Gastroesophageal sphincter (tissue), 4 donors: ENCODE measurements around the gene SLC25A12. TPM values are rescaled to one million over a fixed set of nuclear protein-coding genes. Genes with fewer than 3 reads are reported as not detected.
A peak's percentile ranks its signal among the peaks of the same experiment; 100 is the strongest.

Source experiments
- ATAC-seq: fragments of 150-250 bp; one replicate; pipeline ENCODE4 v1.9.1; 2016; ENCODE audit warnings: mild to moderate bottlenecking, moderate library complexity
- H3K27ac ChIP-seq, 4 donors: fragments of 200-600 bp; sonication (generic) in 3 of 4; 1 replicate in 3 of 4; 2 replicates in 1 of 4; pipeline ENCODE4 v1.5.1; 2016 to 2019
- H3K27me3 ChIP-seq: fragments of 200-600 bp; sonication (generic); one replicate; pipeline ENCODE4 v1.5.1; 2019
- H3K36me3 ChIP-seq, 2 donors: fragments of 200-600 bp; sonication (generic); one replicate each; pipeline ENCODE4 v1.5.1; 2019; ENCODE audit warnings: control low read depth in 1 of 2
- H3K4me1 ChIP-seq, 3 donors: fragments of 200-600 bp; sonication (generic); 1 replicate in 2 of 3; 2 replicates in 1 of 3; pipeline ENCODE4 v1.5.1; 2016 to 2019; ENCODE audit warnings: control low read depth in 2 of 3
- H3K4me3 ChIP-seq, 2 donors: fragments of 200-600 bp; sonication (generic); one replicate each; pipeline ENCODE4 v1.5.1; 2019; ENCODE audit warnings: mild to moderate bottlenecking in 1 of 2, moderate library complexity in 1 of 2
- H3K9me3 ChIP-seq, 3 donors: fragments of 200-600 bp; sonication (generic); one replicate each; pipeline ENCODE4 v1.5.1; 2017 to 2019; ENCODE audit warnings: control low read depth in 2 of 3
- EP300 ChIP-seq: sonication (generic); formaldehyde crosslinking; IDR thresholded peaks from one replicate; pipeline ENCODE4 v1.6.1; 2017; ENCODE audit warnings: antibody characterized with exemption, mild to moderate bottlenecking
- POLR2A ChIP-seq, 2 donors: fragments of 450-650 bp; IDR thresholded peaks; one replicate each; pipeline ENCODE4 v1.6.1; 2017; ENCODE audit warnings: antibody characterized with exemption in 2 of 2, mild to moderate bottlenecking in 2 of 2, moderate library complexity in 1 of 2
- POLR2AphosphoS5 ChIP-seq: sonication (generic); formaldehyde crosslinking; IDR thresholded peaks from one replicate; pipeline ENCODE4 v1.6.1; 2017; ENCODE audit warnings: antibody characterized with exemption
- WGBS, 2 donors: methylation state at CpG; one replicate each; pipeline ENCODE4 v1.1.5; 2018; ENCODE audit warnings: low coverage in 1 of 2; 5-methylcytosine and 5-hydroxymethylcytosine counted together
- total RNA-seq, 4 donors: library from RNA; depleted of rRNA; stranded (reverse); fragments of >200 nt; gene quantifications; one replicate each; pipeline ENCODE4 v1.1.0, GENCODE V29; 2016
- TF ChIP-seq, protein P1 (sequence below), 4 experiments: fragments of 200-600 bp in 2 of 4; fragments of 450-650 bp in 2 of 4; sonication (generic) in 1 of 4; IDR thresholded peaks; one replicate each; pipeline ENCODE4 v1.5.1; 2017 to 2019; ENCODE audit warnings: antibody characterized with exemption in 4 of 4, mild to moderate bottlenecking in 2 of 4, moderate library complexity in 2 of 4

The SLC25A12 gene
- total RNA-seq, 4 donors from 2014 or later = 54.9 to 82.7 (median 70.5) TPM

DNA sequence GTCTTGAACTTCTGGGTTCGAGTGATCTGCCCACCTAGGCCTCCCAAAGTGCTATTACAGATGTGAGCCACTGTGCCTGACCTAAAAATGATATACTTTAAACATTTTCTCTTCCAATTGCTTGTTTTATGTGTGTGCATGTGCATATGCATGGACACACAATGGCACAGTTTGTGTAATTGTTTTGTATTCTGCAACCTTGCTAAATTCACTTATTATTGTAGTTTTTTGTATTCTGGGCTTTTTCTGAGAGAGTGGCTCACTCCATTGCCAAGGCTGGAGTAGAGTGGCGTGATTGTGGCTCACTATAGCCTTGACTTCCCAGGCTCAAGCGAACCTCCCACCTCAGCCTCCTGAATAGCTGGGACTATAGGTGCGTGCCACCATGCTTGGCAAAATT lies 36.3 kb upstream of the SLC25A12 start:
- no peaks in the 10 kb centered on the region for H3K27me3 ChIP-seq
- TF ChIP-seq POLR2A (IDR thresholded peaks at IDR 0.05) (no peak), EP300 (no peak), POLR2AphosphoS5 (no peak)
- TF ChIP-seq, protein P1, sequence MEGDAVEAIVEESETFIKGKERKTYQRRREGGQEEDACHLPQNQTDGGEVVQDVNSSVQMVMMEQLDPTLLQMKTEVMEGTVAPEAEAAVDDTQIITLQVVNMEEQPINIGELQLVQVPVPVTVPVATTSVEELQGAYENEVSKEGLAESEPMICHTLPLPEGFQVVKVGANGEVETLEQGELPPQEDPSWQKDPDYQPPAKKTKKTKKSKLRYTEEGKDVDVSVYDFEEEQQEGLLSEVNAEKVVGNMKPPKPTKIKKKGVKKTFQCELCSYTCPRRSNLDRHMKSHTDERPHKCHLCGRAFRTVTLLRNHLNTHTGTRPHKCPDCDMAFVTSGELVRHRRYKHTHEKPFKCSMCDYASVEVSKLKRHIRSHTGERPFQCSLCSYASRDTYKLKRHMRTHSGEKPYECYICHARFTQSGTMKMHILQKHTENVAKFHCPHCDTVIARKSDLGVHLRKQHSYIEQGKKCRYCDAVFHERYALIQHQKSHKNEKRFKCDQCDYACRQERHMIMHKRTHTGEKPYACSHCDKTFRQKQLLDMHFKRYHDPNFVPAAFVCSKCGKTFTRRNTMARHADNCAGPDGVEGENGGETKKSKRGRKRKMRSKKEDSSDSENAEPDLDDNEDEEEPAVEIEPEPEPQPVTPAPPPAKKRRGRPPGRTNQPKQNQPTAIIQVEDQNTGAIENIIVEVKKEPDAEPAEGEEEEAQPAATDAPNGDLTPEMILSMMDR (IDR thresholded peaks at IDR 0.05) = no peak
- no peak overlapping the region for H3K4me3 ChIP-seq
- no peak overlapping the region for H3K27ac ChIP-seq
- no peaks in the 10 kb centered on the region for H3K9me3 ChIP-seq
- H3K4me1 ChIP-seq = peaks cover 0 to 13% (median 0%) of the 10 kb centered on the region in 3 donors
- WGBS, 2 donors = 93 to 98% methylated on average over 3 to 4 of the region's 4 CpGs
- ATAC-seq = no peak
- peaks cover 0 to 46% of the 10 kb centered on the region in 2 donors for H3K36me3 ChIP-seq

DNA sequence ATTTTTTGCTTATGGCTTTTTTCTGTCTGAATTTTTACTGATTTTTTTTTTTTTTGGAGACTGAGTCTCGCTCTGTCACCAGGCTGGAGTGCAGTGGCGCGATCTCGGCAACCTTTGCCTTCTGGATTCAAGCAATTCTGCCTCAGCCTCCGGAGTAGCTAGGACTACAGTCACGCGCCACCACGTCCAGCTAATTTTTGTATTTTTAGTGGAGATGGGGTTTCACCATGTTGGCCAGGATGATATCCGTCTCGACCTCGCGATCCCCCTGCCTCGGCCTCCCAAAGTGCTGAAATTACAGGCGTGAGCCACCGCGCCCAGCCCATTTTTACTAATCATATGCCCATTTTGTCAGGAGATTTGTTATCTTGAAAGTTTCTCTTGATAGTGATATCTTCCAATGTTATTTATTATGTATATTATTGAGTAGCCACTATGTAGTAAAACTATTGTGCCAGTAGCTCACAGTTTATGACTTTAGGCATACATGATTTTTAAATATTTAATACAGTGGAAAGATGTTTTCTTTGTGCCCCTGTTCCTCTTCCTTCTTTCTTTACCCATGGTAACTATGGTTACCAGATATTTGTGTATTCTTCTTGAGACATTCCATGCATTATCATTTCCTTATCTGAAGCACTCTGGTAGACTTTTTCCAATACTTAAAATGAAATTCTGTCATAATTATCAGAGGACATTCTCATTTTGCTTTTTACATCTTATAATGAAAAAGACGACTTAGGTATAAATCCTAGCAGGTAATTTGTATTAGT lies 30.3 kb upstream of the SLC25A12 start:
- Histone ChIP-seq H3K4me3 (no peak overlapping the region), H3K4me1 (peaks cover 5 to 41% (median 11%) of the 10 kb centered on the region in 3 donors), H3K27ac (peak overlapping the region in 3 of 4 donors; percentile 5 to 99 (median 95)), H3K36me3 (peaks cover 0 to 30% of the 10 kb centered on the region in 2 donors), H3K27me3 (no peaks in the 10 kb centered on the region), H3K9me3 (no peaks in the 10 kb centered on the region)
- no peak for ATAC-seq
- TF ChIP-seq POLR2AphosphoS5 (no peak), EP300 (no peak), POLR2A (IDR thresholded peaks at IDR 0.05) (no peak)
- TF ChIP-seq, protein P1 (IDR thresholded peaks at IDR 0.05) = no peak
- 94 to 97% methylated on average over 11 to 17 of the region's 17 CpGs for WGBS, 2 donors

DNA sequence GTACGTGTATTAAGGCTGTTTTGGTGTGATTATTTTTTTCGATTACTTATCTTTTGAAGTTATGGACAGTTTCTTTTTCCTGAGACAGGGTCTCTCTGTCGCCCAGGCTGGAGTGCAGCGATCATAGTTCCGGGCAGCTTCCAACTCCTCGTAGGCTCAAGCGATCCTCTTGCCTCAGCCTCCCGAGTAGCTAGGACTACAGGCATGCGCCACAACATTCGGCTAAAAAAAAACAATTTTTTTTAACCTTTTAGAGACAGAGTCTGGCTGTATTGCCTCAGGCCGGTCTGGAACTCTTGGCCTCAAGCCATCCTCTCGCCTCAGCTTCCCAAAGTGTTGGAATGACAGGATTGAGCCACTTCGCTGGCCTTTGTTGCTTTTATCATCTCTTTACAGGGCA lies 29.2 kb upstream of the SLC25A12 start:
- no peaks in the 10 kb centered on the region for H3K27me3 ChIP-seq
- H3K9me3 ChIP-seq = no peaks in the 10 kb centered on the region
- WGBS, 2 donors = 12 to 17% methylated on average over 10 to 13 of the region's 13 CpGs
- ATAC-seq = no peak
- H3K4me1 ChIP-seq = peaks cover 5 to 41% (median 11%) of the 10 kb centered on the region in 3 donors
- TF ChIP-seq POLR2A (IDR thresholded peaks at IDR 0.05) (no peak), POLR2AphosphoS5 (no peak), EP300 (no peak)
- TF ChIP-seq, protein P1 (IDR thresholded peaks at IDR 0.05) = no peak
- peak overlapping the region; percentile 76 to 90 for H3K4me3 ChIP-seq
- H3K27ac ChIP-seq = peak overlapping the region; percentile 93 to 99 (median 96)
- peaks cover 0 to 24% of the 10 kb centered on the region in 2 donors for H3K36me3 ChIP-seq

DNA sequence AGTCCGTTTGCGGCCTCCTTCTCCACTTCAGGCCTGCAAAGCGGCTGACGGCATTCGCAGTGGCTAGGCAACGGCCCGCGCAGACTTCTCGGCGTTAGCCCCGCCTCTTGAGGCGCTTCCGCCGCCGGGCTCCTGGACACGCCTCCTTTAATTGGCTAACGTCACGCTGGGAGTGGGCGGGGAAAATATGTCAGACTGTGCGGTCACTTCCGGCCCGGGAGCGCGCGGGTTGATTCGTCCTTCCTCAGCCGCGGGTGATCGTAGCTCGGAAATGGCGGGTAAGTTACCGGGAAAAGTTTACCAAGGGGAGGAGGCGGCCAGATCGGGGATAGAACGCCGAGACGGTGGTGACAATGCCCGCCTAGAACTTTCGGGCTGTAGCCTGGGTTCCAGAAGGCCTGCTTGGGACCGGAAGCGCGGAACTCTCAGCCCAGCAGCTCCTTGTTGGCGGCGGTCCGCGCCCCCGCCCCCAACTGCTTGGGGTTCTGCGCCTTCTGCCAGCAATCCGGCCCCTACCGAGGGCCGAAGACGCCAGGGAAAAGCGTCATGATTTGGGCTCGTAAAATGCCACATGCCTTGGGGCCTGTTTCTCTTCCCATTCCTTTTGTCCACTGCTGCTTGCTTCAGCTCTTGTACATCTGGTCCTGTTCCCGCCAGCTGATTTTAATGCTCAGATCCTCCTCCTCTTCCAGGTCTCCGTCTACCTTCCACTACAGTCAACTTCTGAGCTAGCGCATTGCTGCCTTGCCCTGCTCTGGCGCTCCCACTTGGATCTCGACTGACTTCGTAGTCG lies 28.4 kb upstream of the SLC25A12 start, which contains the start of gene HAT1:
HAT1 (plus strand) TSS at position 232 of the 793 bp plus-strand sequence; CDS start at position 272, 40 bp downstream.
- WGBS, 2 donors = 0% methylated on average over 12 to 19 of the region's 61 CpGs
- Histone ChIP-seq H3K36me3 (peaks cover 0 to 16% of the 10 kb centered on the region in 2 donors), H3K4me3 (peak within 1 kb of the TSS; percentile 76 to 90), H3K27me3 (no peaks in the 10 kb centered on the region), H3K4me1 (peaks cover 5 to 41% (median 11%) of the 10 kb centered on the region in 3 donors), H3K9me3 (no peaks in the 10 kb centered on the region), H3K27ac (peak within 1 kb of the TSS; percentile 93 to 99 (median 96))
- TF ChIP-seq, protein P1 (IDR thresholded peaks at IDR 0.05) = no peak
- peak; percentile 59 for TF ChIP-seq POLR2AphosphoS5
- peak; percentile 45 to 51 for TF ChIP-seq POLR2A (IDR thresholded peaks at IDR 0.05)
- no peak for TF ChIP-seq EP300
- ATAC-seq = peak; percentile 99
